GM21576 (cell line): Measurements from ENCODE around the gene INSR.
A peak's percentile ranks its signal among the peaks of the same experiment; 100 is the strongest.
"Not testable (repeated sequence)": the region's sequence is repeated elsewhere in the genome, so short reads cannot be mapped to it uniquely, and the experiment has no call there.

ENCODE experiments used
- ATAC-seq: cut with Tn5 transposase; IDR thresholded peaks from one replicate; pipeline ENCODE4 v1.9.1; 2021; ENCODE audit warnings: mild to moderate bottlenecking, moderate library complexity; ENCODE audit not compliant: unreplicated experiment

INSR gene

GRCh38 chr19:7104747-7105447 lies 189.3 kb downstream of the INSR start:
- ATAC-seq, result no peak

DNA sequence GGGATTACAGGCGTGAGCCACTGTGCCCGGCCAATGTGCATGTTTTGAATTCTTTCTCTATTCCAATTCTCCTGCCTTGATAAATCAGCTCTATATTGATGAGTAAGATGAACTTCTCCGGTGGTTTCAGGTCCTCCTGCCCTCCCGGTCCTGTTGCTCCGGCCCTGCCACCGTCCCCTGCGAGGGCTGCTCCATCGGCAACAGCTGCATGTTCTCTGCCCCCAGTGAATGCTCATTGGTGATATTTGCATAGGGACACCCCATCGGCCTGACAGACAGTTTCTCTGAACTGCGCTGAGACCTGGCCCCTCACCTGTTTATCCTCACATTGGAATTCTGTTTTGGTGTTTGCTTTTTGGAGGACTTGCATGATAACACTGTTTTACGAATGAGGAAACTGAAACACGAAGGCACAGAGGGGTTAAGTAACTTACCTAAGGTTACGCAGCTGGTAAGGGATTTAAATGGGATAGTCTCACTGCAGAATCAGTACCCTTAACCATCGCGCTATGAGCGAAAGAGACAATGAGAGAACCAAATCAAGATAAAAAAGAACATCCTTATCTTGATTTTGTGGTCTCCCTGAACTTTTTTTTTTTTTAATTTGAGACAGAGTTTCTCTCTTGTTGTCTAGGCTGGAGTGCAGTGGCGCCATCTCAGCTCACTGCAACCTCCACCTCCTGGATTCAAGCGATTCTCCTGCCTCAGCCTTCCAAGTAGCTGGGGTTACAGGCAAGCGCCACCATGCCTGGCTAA lies 192.5 kb downstream of the INSR start:
- no peak for ATAC-seq

DNA sequence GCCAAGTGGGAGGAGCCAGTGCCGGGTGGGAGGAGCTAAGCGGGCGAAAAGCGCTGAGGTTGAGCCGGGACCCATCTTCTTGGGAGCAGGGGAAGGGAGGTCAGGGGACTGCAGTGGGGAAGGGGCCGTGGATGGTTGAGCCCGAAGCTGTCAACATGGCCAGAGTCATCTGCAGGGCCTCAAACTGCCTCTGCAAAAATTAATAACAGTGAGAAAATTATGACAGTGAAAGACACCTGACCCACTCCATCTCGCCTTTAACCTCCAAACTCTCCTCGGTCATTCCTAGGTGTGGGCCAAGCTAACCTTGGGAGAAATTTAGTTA lies 194.7 kb downstream of the INSR start:
- ATAC-seq, result no peak

DNA sequence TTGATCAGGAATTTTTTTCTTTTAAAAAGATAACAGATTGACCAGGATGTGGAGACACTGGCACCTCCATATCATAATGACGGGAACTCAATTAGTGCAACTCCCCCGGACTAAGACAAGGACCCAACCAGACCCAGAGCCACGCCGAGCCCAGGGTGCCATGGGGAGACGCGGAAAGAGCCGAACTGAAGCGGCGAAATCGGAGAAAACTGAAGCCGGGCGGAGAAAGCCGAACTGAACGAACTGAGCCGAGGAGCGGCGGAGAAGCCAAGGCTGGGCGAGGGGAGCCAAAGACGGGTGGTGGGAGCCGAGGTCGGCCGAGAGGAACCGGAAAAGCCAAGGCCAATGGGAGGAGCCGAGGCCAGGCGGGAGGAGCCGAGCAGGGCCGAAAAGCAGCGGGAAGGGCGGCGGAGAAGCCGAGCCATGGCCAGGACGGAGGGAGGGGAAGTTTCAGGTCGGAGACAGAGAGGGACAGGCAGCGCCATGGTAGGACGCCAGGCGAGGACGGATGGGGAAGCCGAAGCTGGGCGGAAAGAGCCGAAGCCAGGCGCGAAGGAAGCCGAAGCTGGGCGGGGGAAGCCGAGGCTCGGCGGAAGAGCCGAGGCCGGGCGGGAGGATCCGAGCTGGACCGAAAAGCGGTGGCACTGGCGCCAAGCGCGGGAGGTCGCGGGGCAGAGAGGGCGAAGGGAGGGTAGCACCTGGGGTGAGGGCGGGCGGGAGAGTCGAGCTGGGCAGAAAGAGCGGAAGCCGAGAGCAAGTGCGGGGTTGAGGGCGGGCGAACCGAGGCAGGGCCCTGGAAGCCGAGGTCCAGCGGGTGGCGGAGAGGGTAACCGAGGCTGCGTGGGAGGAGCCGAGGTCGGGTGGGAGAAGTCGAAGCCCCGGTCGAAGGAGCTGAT lies 195.3 kb downstream of the INSR start:
- ATAC-seq, result peak; percentile 83

GRCh38 chr19:7098096-7098495 lies 196.1 kb downstream of the INSR start:
- no peak for ATAC-seq

- ATAC-seq, result no peak
Observed at GRCh38 chr19:7088999-7089398, 205.2 kb downstream of the INSR start.

- ATAC-seq, result no peak
Observed at GRCh38 chr19:7083076-7083956, 210.9 kb downstream of the INSR start.

DNA sequence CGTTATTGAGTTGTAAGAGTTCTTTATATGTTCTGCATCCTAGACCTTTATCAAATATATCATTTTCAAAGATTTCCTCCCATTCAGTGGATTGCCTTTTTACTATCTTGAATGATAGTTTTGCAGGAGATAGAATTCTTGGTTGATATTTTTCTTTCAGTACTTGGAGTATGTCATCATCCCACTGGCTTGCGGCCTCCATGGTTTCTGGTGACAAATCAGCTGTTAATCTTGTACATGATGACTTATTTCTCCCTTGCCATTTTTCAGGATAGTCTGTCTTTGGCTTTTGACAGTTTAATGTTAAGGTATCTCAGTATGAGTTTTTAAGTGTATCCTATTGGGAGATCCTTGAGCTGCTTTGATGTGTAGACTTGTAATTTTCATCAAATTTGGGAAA lies 216.2 kb downstream of the INSR start:
- no peak for ATAC-seq

DNA sequence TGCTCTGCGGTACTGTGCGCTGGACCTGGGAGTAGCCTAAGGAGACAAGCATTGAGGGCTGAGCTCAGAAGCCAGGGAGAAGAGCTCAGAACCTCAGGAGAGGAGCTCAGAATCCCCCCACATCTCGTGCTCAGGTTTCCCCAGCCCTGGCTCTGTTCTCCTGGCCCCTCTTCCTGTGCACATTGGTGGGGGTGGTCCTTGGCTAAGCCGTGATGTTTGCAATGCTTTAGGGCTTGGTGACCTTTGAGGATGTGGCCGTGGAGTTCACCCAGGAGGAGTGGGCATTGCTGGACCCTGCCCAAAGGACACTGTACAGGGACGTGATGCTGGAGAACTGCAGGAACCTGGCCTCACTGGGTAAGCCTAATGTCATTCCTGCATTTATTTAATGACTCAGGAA lies 218.1 kb downstream of the INSR start:
- no peak for ATAC-seq

DNA sequence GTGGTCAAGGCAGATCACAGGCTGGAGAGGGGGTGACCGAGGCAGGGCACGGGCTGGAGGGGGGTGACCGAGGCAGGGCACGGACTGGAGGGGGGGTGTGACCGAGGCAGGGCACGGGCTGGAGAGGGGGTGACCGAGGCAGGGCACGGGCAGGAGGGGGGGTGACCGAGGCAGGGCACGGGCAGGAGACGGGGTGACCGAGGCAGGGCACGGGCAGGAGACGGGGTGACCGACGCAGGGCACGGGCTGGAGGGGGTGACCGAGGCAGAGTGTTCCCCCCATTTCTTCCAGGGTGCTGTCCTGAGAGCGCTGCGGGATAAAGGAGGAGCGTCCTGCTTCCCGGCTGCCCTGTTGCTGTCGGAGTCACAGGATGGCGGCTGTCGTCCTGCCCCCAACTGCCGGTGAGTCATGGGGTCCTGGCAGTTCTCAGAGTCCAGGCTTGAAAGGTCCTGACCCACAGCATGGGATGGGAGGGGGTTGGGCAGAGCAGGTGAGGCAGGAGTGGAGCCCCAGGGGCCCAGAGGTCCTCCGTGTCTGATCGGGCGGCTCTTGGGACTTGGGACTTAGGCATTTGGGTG lies 219.4 kb downstream of the INSR start:
- ATAC-seq, result no peak

- no peak for ATAC-seq
Observed at GRCh38 chr19:7072541-7072940, 221.7 kb downstream of the INSR start.

- no peak for ATAC-seq
Observed at GRCh38 chr19:7069904-7070226, 224.3 kb downstream of the INSR start.

GRCh38 chr19:7069042-7069903 lies 224.9 kb downstream of the INSR start, which contains the start of gene ZNF557:
Gene ZNF557 (plus strand): TSS chr19:7069703. CDS start chr19:7075075, 5,372 bp downstream.
- peak; percentile 87 for ATAC-seq

DNA sequence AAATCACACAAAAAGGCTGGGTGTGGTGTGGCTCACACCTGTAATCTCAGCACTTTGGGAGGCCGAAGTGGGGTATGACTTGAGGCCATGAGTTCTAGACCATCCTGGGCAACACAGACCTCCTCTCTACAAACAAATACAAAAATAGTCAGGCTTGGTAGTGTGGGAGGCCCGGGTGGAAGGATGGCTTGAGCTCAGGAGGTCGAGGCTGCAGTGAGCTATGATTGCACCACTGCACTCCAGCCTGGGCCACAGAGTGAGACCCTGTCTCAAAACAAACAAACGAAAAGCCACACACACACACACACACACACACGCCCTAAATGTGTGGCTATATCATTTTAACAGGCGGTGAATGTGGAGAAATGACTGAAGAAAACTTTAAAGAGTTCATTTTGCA lies 225.6 kb downstream of the INSR start:
- no peak for ATAC-seq

DNA sequence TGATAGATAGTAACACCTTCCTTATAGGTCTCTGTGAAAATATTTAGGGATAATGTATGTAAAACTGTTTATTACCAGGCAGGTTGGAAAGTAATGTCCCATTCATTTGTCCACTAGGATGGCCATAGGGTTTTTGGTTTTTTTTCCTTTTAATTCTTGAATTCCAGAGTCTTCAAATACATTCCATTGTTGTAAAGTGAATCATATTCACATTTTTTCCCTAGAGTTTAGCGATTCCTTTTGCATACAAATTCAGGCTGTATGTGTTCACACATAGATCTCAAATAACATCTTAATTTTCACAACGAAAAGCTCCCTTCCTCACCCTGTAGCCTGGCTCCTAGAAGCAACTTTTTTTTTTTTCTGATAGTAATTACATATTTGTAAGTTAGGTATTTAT lies 226.5 kb downstream of the INSR start:
- ATAC-seq, result no peak

DNA sequence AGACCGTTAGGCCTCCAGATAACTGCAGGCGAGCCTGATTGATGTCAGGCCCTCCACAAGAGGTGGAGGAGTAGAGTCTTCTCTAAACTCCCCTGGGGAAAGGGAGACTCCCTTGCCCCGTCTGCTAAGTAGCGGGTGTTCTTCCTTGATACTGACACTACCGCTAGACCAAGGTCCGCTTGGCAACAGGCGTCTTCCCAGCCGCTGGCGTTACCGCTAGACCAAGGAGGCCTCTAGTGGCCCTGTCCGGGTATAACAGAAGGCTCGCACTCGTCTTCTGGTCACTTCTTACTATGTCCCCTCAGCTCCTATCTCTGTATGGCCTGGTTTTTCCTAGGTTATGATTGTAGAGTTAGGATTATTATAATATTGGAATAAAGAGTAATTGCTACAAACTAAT lies 227.1 kb downstream of the INSR start:
- not testable (repeated sequence) for ATAC-seq

- no peak for ATAC-seq
Observed at GRCh38 chr19:7063764-7064418, 230.3 kb downstream of the INSR start.

DNA sequence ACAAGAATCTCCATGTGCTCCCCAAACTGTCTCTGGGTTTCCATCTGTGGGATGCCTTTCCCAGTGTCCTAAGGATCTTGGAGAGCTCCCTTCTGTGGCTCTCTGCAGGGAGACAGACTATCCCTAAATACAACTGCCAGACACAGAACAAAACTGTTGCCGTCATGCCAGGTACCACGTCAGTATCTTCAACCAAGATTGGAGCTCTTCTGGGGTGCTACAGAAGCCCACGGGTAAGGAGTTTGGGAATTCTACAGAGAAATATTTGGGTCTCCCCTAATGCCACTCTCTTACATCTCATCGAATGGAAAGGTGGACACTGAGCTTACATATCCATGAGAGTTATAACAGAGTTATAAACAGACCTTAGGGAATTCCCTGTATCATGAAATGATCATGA lies 230.9 kb downstream of the INSR start:
- ATAC-seq, result no peak
